SK-N-SH treated with all-trans-retinoic acid at 6 μM for 48 hours (cell line): ENCODE data around the gene RRN3.

Experiments
- ATAC-seq: fragments of 200-7000 bp; cut with Tn5 transposase; 3 replicates; pipeline ENCODE4 v1.9.1; 2020; ENCODE audit warnings: mild to moderate bottlenecking, moderate library complexity
- ARNTL ChIP-seq: fragments of 450-650 bp; formaldehyde crosslinking; IDR thresholded peaks from 2 replicates; pipeline ENCODE4 v1.5.0; 2020; ENCODE audit warnings: low read depth, mild to moderate bottlenecking, moderate library complexity, borderline replicate concordance
- BACH2 ChIP-seq: fragments of 250-450 bp; sonication (Bioruptor Pico); IDR thresholded peaks from 2 replicates; pipeline ENCODE4 v1.9.0; 2021; ENCODE audit warnings: mild to moderate bottlenecking, borderline replicate concordance
- CREB5 ChIP-seq: fragments of 250-450 bp; sonication (Bioruptor Pico); IDR thresholded peaks from 2 replicates; pipeline ENCODE4 v1.5.1; 2020; ENCODE audit warnings: low read depth, mild to moderate bottlenecking, moderate library complexity
- CSDC2 ChIP-seq: fragments of 250-450 bp; sonication (Bioruptor Pico); IDR thresholded peaks from 2 replicates; pipeline ENCODE4 v1.5.0; 2020; ENCODE audit warnings: mild to moderate bottlenecking, moderate library complexity
- CSRNP3 ChIP-seq: fragments of 250-450 bp; sonication (Bioruptor Pico); IDR thresholded peaks from 2 replicates; pipeline ENCODE4 v1.5.1; 2021; ENCODE audit warnings: mild to moderate bottlenecking, moderate library complexity
- ESRRG ChIP-seq: fragments of 250-450 bp; sonication (Bioruptor Pico); IDR thresholded peaks from 2 replicates; pipeline ENCODE4 v1.6.1; 2021; ENCODE audit warnings: mild to moderate bottlenecking
- ISL1 ChIP-seq: fragments of 250-450 bp; sonication (Bioruptor Pico); IDR thresholded peaks from 2 replicates; pipeline ENCODE4 v2.1.2; 2022; ENCODE audit warnings: mild to moderate bottlenecking, moderate library complexity
- OSR1 ChIP-seq: fragments of 250-450 bp; sonication (Bioruptor Pico); IDR thresholded peaks from 2 replicates; pipeline ENCODE4 v1.8.0; 2022; ENCODE audit warnings: moderate library complexity, mild to moderate bottlenecking, inconsistent platforms
- PPARA ChIP-seq: fragments of 250-450 bp; sonication (Bioruptor Pico); IDR thresholded peaks from 2 replicates; pipeline ENCODE4 v1.5.0; 2020; ENCODE audit warnings: mild to moderate bottlenecking, borderline replicate concordance
- RARB ChIP-seq: fragments of 250-450 bp; sonication (Bioruptor Pico); IDR thresholded peaks from 2 replicates; pipeline ENCODE4 v1.8.0; 2021; ENCODE audit warnings: mild to moderate bottlenecking, moderate library complexity
- SNAI2 ChIP-seq: fragments of 250-450 bp; sonication (Bioruptor Pico); IDR thresholded peaks from 2 replicates; pipeline ENCODE4 v1.5.0; 2020; ENCODE audit warnings: mild to moderate bottlenecking, moderate library complexity
- TCF4 ChIP-seq: fragments of 250-450 bp; sonication (Bioruptor Pico); IDR thresholded peaks from 2 replicates; pipeline ENCODE4 v1.8.0; 2021; ENCODE audit warnings: mild to moderate bottlenecking, moderate library complexity, borderline replicate concordance
- TOX ChIP-seq: fragments of 250-450 bp; sonication (Bioruptor Pico); IDR thresholded peaks from 2 replicates; pipeline ENCODE4 v1.8.0; 2021; ENCODE audit warnings: mild to moderate bottlenecking, moderate library complexity, borderline replicate concordance
- ZC3H10 ChIP-seq: fragments of 250-450 bp; sonication (Bioruptor Pico); IDR thresholded peaks from 2 replicates; pipeline ENCODE4 v1.5.1; 2021; ENCODE audit warnings: mild to moderate bottlenecking, moderate library complexity
- ZFP30 ChIP-seq: fragments of 450-650 bp; formaldehyde crosslinking; IDR thresholded peaks from 2 replicates; pipeline ENCODE4 v1.5.0; 2022; ENCODE audit warnings: mild to moderate bottlenecking, moderate library complexity
- ZNF565 ChIP-seq: fragments of 450-650 bp; formaldehyde crosslinking; conservative IDR thresholded peaks from 2 replicates; pipeline ENCODE4 v1.5.0; 2020; ENCODE audit warnings: low read depth, mild to moderate bottlenecking, moderate library complexity
- ZNF70 ChIP-seq: fragments of 450-650 bp; formaldehyde crosslinking; IDR thresholded peaks from 2 replicates; pipeline ENCODE4 v1.5.0; 2020; ENCODE audit warnings: mild to moderate bottlenecking, moderate library complexity
- ZNF8 ChIP-seq: fragments of 450-650 bp; formaldehyde crosslinking; IDR thresholded peaks from 2 replicates; pipeline ENCODE4 v1.5.0; 2020; ENCODE audit warnings: mild to moderate bottlenecking, moderate library complexity
- TF ChIP-seq, protein P1 (sequence below): fragments of 250-450 bp; sonication (Bioruptor Pico); IDR thresholded peaks from 2 replicates; pipeline ENCODE4 v1.8.0; 2020; ENCODE audit warnings: mild to moderate bottlenecking, moderate library complexity, borderline replicate concordance
- TF ChIP-seq, protein P2 (sequence below): fragments of 250-450 bp; sonication (Bioruptor Pico); IDR thresholded peaks from 2 replicates; pipeline ENCODE4 v1.5.0; 2020; ENCODE audit warnings: mild to moderate bottlenecking, moderate library complexity

Gene RRN3

DNA sequence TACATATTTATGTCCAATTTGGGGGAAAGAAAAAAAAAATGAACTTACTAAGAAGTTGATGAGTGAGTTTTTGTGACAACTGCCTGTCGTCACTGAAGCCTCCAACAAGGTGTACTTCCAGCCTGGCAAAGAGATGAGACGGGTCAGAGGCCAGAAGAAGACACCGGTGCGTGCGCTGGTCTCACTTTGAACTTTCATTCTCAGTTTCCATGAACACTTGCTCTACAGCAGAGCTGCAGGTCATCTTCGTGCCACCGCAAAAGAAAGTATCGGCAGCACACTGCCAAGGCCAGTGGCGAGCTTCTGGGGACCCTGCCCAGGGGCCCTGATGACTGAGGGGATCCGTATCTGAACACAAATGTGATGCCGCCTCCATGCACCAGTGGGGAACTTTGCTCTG lies 49.8 kb downstream of the RRN3 start:
- ATAC-seq, result no peak
- TF ChIP-seq ZNF70 (CRISPR knock-in tag), result no peak
- TF ChIP-seq RARB, result no peak
- TF ChIP-seq TOX (CRISPR knock-in tag), result no peak
- no peak for TF ChIP-seq ISL1
- no peak for TF ChIP-seq CSRNP3 (CRISPR knock-in tag)
- no peak for TF ChIP-seq ZNF565
- no peak for TF ChIP-seq TCF4 (CRISPR knock-in tag)
- TF ChIP-seq ARNTL (CRISPR knock-in tag), result no peak

GRCh38 chr16:15043344-15043743 lies 50.7 kb downstream of the RRN3 start:
- TF ChIP-seq CSDC2 (CRISPR knock-in tag), result no peak
- TF ChIP-seq ZFP30, result no peak
- TF ChIP-seq, protein P1, sequence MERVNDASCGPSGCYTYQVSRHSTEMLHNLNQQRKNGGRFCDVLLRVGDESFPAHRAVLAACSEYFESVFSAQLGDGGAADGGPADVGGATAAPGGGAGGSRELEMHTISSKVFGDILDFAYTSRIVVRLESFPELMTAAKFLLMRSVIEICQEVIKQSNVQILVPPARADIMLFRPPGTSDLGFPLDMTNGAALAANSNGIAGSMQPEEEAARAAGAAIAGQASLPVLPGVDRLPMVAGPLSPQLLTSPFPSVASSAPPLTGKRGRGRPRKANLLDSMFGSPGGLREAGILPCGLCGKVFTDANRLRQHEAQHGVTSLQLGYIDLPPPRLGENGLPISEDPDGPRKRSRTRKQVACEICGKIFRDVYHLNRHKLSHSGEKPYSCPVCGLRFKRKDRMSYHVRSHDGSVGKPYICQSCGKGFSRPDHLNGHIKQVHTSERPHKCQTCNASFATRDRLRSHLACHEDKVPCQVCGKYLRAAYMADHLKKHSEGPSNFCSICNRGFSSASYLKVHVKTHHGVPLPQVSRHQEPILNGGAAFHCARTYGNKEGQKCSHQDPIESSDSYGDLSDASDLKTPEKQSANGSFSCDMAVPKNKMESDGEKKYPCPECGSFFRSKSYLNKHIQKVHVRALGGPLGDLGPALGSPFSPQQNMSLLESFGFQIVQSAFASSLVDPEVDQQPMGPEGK (CRISPR knock-in tag), result no peak
- no peak for TF ChIP-seq ZNF8 (CRISPR knock-in tag)
- TF ChIP-seq CREB5 (CRISPR knock-in tag), result no peak
- TF ChIP-seq, protein P2, sequence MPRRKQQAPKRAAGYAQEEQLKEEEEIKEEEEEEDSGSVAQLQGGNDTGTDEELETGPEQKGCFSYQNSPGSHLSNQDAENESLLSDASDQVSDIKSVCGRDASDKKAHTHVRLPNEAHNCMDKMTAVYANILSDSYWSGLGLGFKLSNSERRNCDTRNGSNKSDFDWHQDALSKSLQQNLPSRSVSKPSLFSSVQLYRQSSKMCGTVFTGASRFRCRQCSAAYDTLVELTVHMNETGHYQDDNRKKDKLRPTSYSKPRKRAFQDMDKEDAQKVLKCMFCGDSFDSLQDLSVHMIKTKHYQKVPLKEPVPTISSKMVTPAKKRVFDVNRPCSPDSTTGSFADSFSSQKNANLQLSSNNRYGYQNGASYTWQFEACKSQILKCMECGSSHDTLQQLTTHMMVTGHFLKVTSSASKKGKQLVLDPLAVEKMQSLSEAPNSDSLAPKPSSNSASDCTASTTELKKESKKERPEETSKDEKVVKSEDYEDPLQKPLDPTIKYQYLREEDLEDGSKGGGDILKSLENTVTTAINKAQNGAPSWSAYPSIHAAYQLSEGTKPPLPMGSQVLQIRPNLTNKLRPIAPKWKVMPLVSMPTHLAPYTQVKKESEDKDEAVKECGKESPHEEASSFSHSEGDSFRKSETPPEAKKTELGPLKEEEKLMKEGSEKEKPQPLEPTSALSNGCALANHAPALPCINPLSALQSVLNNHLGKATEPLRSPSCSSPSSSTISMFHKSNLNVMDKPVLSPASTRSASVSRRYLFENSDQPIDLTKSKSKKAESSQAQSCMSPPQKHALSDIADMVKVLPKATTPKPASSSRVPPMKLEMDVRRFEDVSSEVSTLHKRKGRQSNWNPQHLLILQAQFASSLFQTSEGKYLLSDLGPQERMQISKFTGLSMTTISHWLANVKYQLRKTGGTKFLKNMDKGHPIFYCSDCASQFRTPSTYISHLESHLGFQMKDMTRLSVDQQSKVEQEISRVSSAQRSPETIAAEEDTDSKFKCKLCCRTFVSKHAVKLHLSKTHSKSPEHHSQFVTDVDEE (CRISPR knock-in tag), result no peak
- TF ChIP-seq BACH2 (CRISPR knock-in tag), result no peak
- ATAC-seq, result no peak

- TF ChIP-seq CREB5 (CRISPR knock-in tag), result no peak
- no peak for TF ChIP-seq ZNF565
- no peak for TF ChIP-seq CSRNP3 (CRISPR knock-in tag)
- TF ChIP-seq ZNF8 (CRISPR knock-in tag), result no peak
- TF ChIP-seq OSR1 (CRISPR knock-in tag), result no peak
- TF ChIP-seq BACH2 (CRISPR knock-in tag), result no peak
- no peak for TF ChIP-seq ZC3H10
- no peak for TF ChIP-seq CSDC2 (CRISPR knock-in tag)
- TF ChIP-seq RARB, result no peak
- TF ChIP-seq, protein P2 (CRISPR knock-in tag), result no peak
- TF ChIP-seq ISL1, result no peak
- TF ChIP-seq ESRRG (CRISPR knock-in tag), result no peak
- TF ChIP-seq PPARA (CRISPR knock-in tag), result no peak
- TF ChIP-seq TOX (CRISPR knock-in tag), result no peak
- no peak for TF ChIP-seq SNAI2
- ATAC-seq, result peak; percentile 53; the same call in 2 of the 3 replicates
These were observed 52.6 kb downstream of the RRN3 start for GRCh38 chr16:15041271-15042004.
